ENCODE data around the gene C1QTNF5. TPM values are rescaled to one million over a fixed set of nuclear protein-coding genes. Genes with fewer than 3 reads are reported as not detected.

Gene C1QTNF5
- total and polyA plus RNA-seq, 7 donors: 3.2 to 12.0 (median 8.1) TPM

- H3K27ac ChIP-seq: peak overlapping the region; percentile 80
- 70 to 74% (median 71%) methylated on average over 8 of the region's 8 CpGs for WGBS, 3 donors
- ATAC-seq (no peak), DNase-seq (no peak)
- peaks cover 0 to 7% of the 10 kb centered on the region in 2 donors for H3K36me3 ChIP-seq (ENCODE audit: insufficient read depth in 1 of 2, low read depth in 1 of 2)
- no peak for TF ChIP-seq CTCF (IDR thresholded peaks at IDR 0.05)
- intact Hi-C loops (cut with DNase I): loop anchor here in 1 of 2 donors (10.0 kb wide), 1 partner anchor 114 kb away; the partner anchor contains the start of gene CBL
- peaks cover 9% of the 10 kb centered on the region for H3K4me1 ChIP-seq
- no peaks in the 10 kb centered on the region for H3K27me3 ChIP-seq (ENCODE audit: insufficient read depth in 3 of 3, low read length in 2 of 3)
- H3K4me3 ChIP-seq: peak overlapping the region; percentile 19
- H3K9me3 ChIP-seq: no peaks in the 10 kb centered on the region
These were observed 21.5 kb downstream of the C1QTNF5 start for GRCh38 chr11:119319136-119319699.

- H3K4me3 ChIP-seq: peak overlapping the region; percentile 77
These were observed 22.2 kb downstream of the C1QTNF5 start for GRCh38 chr11:119318240-119319135.

DNA sequence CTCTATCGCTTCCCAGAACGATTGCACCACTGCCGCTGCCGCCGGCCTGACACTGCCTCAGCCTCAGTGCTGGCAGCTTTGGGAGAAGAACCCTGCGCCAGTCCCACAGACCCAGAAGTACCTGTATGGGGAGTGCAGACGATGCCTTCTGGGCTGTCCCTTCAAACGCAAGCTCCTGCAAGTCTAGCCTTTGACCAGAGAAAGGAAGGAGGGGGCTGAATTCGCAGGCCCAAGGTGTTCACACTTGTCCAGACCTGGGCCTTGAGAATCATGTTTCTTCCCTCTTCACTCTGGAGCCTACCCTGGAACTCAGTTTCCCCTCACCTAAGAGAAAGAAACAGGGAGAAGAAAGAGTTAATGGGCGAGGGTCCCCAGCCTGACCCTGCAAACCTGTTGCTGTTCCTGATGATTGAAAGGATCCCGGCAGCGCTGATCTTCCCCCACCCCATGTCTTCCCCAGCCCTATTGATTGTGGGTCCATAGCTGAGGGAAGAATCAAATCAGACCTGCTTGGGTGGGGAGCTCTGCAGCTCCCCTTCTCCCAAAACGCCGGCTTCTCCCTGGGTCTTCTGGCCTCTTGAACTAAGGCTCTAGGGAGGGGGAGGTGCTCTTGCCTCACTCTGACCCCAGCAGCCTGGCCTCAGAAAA, 23.0 kb downstream of the C1QTNF5 start:
- intact Hi-C loops (cut with DNase I): loop anchor here in 1 of 2 donors (10.0 kb wide), 1 partner anchor 113 kb away; the partner anchor contains the start of gene CBL
- no peaks in the 10 kb centered on the region for H3K27me3 ChIP-seq (ENCODE audit: insufficient read depth in 3 of 3, low read length in 2 of 3)

More at GRCh38 chr11:119318240-119319135, 22.2 kb downstream of the C1QTNF5 start:
- ATAC-seq: peak in 2 of 4 donors; percentile 7 to 18
- no peak for DNase-seq
- TF ChIP-seq CTCF (IDR thresholded peaks at IDR 0.05): no peak
- Histone ChIP-seq H3K27ac (peak overlapping the region; percentile 80), H3K9me3 (no peaks in the 10 kb centered on the region), H3K36me3 (ENCODE audit: insufficient read depth in 1 of 2, low read depth in 1 of 2) (peaks cover 0 to 7% of the 10 kb centered on the region in 2 donors), H3K27me3 (ENCODE audit: insufficient read depth in 3 of 3, low read length in 2 of 3) (no peaks in the 10 kb centered on the region), H3K4me1 (peaks cover 9% of the 10 kb centered on the region)
- WGBS, 3 donors: 66 to 78% (median 71%) methylated on average over 22 of the region's 22 CpGs
- intact Hi-C loops (cut with DNase I): loop anchor here in 1 of 2 donors (10.0 kb wide), 1 partner anchor 114 kb away; the partner anchor contains the start of gene CBL

More for the DNA sequence above, 23.0 kb downstream of the C1QTNF5 start:
- Histone ChIP-seq H3K4me3 (peak overlapping the region; percentile 77), H3K36me3 (ENCODE audit: insufficient read depth in 1 of 2, low read depth in 1 of 2) (peaks cover 2 to 13% of the 10 kb centered on the region in 2 donors), H3K27ac (peak overlapping the region; percentile 80), H3K9me3 (no peaks in the 10 kb centered on the region), H3K4me1 (peaks cover 4% of the 10 kb centered on the region)
- WGBS, 3 donors: 56 to 57% (median 56%) methylated on average over 14 of the region's 14 CpGs
- DNase-seq (no peak), ATAC-seq (peak in 1 of 4 donors; percentile 46)
- TF ChIP-seq CTCF (IDR thresholded peaks at IDR 0.05): no peak
